Measurements from ENCODE around the gene MEX3B.

The MEX3B gene

DNA sequence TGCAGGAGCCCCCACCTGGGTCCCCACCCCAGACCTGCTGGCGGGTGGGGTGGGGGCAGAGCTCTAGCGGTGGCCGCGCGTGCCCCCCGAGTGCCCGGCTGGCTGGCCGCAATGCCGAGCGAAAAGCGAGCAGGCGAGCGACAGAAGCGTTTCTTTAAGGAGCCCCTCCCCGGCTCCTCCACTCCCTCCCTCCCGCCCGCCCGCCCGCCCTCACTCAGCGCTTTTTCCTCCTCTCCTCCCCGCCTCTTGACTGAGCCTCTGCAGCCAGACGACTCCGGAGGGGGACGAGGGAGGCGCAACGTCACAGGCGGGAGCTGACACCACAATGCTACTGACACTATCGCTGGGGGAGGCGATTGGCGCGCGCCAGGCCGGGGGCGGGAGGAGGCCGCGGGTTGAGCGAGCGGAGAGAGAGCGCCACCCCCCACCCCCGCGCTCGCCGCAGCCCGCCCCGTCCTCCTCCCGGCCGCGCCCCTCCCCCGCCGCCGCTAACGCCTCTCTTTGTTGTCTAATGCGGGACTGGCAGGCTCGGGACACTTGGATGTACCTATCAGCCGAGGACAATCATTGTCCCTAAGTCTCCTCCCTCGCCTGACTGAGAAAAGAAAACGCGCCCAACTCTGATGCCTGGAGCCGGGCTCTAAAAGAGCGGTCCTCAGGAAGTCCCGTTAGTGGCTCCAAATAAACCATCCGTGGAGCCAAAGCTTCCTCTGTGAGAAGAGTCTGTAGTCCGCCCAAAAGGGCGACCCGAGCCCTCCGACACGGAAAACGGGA, at the start of gene MEX3B:
Gene MEX3B (minus strand): TSS at position 127 of the 774 bp plus-strand sequence. CDS start 313 bp downstream, outside the sequence.
- in situ Hi-C loops (cut with MboI; ENCODE audit: low sequenced_read_pairs), result no loop called here

DNA sequence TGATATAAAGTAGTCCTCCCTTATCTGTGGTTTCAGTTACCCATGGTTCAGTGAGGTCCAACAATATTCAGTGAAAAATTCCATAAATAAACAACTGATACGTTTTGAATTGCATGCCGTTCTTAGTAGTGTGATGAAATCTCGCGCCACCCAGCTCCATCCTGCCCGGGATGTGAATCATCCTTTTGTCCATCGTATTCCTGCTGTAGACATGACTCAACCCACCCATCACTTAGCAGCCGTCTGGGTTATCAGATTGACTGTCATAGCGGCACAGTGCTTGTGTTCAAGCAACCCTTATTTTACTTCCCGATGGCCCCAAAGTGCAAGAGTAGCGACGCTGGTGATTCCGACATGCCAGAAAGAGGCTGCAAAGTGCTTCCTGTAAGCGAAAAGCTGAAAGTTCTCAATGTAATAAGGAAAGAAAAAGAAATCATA, 48.0 kb upstream of the MEX3B start:
- in situ Hi-C loops (cut with MboI; ENCODE audit: low sequenced_read_pairs), result no loop called here

DNA sequence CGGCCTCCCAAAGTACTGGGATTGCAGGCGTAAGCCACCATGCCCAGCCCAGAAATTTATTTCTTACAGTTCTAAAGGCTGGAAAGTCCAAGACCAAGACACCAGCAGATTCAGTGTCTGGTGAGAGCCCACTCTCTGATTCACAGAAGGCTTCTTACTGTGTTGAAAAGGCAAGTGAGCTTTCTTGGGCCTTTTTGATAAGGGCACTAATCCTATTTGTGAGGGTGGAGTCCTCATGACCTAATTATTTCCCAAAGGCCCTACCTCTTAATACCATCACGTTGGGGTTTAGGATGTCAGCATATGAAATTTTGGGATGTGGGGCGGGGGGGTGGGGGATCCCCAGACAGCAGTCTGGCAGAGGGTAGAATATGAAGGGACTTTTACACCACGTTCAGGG, 47.5 kb upstream of the MEX3B start:
- in situ Hi-C loops (cut with MboI; ENCODE audit: low sequenced_read_pairs), result no loop called here

DNA sequence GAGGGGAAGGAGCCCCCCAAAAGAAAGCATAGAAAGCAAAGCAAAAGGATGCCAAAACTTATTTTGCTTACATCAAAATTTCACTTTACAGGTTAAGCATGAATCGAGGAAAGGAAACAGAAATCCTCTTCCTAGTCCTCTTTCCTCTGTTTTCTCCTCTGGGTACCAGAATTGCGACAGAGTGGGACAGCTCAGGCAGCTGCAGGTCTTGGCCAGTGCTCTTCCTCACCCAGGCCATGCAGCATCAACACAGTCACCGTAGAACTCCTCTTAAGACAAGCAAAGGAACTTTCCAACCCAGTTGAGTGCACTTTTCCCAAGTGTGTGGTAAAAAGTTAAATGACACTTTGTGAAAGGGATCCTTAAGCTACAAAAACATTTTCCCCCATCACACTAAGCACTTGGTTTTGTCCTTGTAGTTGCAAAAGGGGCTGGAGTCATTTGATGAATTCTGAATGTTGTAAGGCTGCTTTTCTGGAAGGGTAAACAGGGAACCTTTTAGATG, 45.9 kb upstream of the MEX3B start:
- in situ Hi-C loops (cut with MboI; ENCODE audit: low sequenced_read_pairs), result no loop called here

DNA sequence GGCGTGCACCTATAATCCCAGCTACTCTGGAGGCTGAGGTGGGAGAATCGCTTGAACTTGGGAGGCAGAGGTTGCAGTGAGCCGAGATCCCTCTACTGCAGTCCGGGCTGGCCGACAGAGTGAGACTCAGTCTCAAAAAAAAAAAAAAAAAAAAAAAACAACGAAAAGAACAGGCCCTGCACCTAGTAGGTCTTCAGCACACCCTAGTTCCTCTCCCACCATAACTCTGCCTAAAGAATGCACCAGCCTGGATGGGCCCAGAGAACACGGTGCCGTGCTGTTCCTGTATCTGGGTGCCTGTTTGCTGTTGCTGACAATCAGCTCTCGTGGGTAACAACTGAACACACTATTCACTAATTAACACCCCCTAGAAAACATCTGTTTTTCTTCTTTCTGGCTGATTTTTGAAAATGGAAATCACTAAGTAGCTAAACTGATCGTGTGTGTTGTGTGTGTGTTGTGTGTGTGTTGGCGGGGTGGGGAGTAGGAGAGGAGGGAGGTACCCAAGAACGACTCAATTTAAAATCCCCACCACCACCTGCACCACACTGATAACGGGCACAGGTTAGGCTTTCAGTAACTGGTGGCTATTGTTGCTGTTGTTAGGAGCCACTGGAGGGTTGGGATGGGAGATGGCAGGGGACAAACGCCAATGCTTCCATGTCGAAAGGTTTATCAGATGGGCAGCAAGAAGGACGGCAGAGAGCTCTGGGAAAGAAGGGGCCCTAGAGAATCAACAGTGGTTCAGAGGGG, 40.6 kb upstream of the MEX3B start:
- in situ Hi-C loops (cut with MboI; ENCODE audit: low sequenced_read_pairs), result no loop called here

DNA sequence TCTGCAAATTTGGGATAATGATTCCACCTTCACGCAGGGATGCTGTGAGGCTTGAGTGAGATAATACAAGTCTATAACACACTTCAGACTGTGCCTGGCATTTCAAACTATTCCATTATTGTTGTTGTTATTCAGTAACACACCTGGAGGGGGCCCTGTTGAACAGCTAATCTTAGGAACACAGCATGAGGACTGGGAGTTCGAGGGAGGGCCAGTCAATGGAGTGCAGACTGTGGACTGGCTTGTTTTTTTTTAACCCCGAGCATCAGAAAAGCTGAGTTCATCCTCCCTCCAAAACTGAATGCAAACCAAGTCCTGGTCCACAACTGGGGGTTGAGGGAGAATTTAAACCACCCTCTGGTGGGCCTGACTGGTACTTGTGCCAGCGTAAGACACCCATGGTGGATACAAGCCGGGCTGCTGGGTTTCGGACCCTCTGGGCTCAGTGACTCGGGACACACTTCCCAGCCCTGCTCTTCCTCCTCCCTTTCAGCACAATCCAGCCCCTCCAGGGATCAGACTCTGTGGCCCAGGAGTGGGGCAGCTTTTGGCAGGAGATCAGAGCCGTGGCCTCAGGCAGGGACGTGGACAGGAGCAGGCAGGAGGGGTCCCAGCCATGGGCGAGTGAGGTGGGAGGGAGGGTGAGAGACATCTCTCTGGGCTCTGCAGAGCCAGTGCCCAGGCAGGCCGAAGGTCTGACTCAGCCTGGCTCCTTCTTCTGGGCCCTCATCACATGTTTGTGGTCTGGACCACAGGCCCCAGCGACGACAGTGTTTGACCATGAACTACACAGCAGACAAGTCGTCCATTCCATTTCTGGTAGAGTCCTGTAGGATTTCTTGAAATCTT, 36.3 kb upstream of the MEX3B start:
- in situ Hi-C loops (cut with MboI; ENCODE audit: low sequenced_read_pairs), result no loop called here

DNA sequence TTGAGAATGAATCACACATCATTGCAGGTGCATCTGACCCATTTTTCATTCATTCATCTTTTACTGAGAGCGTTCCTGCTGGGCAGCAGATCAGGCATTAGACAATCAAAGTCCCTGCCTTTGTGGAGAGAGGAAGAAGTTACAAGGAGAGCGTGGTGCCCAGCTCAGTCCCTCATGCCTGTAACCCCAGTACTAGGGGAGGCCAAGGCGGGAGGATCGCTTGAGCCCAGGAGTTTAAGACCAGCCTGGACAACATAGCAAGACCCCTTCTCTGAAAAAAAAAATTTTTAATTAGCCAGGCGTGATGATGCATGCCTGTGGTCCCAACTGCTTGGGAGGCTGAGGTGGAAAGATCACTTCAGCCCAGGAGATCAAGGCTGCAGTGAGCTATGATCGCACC, 35.0 kb upstream of the MEX3B start:
- in situ Hi-C loops (cut with MboI; ENCODE audit: low sequenced_read_pairs), result no loop called here

DNA sequence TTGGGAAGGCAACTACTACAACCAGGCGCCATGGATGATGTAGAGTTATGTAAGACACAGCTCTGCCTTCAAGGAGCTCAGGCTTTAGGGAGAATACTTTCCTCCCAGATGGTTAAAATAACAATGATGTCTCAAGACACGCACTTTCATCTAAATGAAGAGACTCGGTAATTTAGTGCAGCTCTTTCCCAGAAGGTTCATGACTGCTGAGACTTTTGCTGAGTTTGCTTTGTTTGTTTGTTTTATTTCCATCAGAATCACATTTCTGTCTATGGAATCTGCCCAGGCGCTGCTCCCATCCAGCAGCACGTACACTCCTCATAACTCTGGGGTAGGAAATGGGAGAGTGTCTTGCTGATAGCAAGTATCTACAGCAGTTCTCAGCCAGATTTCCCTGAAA, 33.9 kb upstream of the MEX3B start:
- in situ Hi-C loops (cut with MboI; ENCODE audit: low sequenced_read_pairs), result no loop called here

DNA sequence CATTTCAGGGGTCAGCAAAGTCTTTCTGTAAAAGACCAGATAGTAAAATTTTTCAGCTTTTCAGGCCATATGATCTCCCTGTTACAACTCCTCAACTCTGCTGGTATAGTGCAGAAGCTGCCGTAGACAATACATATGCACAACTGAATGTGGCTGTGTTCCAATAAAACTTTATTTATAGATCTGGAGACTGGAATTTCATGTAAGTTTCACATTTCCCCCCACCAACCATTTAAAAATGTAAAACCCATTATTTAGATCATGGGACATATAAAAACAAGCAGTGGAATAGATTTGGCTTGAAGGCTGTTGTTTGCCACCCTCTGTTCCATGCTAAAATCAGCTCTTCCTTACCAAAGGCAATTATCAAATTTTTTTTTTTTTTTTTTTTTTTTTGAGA, 28.8 kb upstream of the MEX3B start:
- in situ Hi-C loops (cut with MboI; ENCODE audit: low sequenced_read_pairs), result loop anchor here (25.0 kb wide), 1 partner anchor 587 kb away; no protein-coding TSS in a partner anchor

DNA sequence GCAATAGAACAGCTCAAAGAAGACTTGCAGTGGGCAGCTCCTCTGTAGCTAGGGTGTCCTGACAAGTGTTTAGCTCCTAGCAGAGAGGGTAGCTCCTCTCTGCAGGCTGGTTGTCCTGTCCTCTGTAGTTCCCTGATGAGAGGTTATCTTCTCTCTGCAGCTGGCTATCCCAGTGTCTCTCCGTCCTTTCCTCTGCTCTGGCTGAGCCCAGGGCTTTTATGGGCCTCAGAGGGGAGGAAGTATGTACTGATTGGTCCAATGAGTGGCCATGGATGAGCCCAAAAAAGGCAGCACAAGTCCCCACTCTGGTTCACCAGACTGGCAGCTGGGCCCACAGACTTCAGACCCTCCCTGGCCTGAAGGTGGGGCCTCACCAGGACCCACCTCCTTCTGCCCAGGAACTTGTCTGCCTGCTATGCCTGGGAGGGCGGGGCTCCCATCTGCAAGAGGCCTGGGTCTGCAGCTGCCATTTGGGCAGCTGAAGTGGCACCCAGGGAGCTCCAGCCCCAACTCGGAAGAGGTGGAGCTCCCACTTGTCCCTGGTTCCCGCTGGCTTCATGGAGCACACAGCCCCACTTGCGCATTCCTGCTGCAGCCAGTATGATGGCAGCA, 27.2 kb upstream of the MEX3B start:
- in situ Hi-C loops (cut with MboI; ENCODE audit: low sequenced_read_pairs), result loop anchor here (25.0 kb wide), 1 partner anchor 586 kb away; no protein-coding TSS in a partner anchor

DNA sequence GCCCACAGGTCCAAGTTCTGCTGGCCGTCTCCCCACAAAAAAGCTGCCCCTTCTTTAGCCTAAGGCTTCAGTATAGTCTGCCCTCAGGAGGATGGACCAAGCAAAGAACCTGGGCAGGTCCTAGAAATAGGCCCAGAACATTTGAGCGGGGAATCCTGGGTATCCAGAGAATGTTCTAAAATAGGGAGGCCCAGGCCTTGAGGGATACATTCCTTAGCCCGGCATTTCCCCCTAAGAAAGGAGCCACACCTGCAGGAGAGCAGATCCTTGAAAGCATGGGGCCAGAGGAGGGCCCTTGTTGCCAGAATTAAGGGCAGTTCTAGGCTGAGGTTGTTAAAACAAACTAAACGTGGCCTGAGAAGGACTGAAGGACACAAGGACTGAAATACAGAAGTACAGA, 20.6 kb upstream of the MEX3B start:
- in situ Hi-C loops (cut with MboI; ENCODE audit: low sequenced_read_pairs), result loop anchor here (25.0 kb wide), 1 partner anchor 579 kb away; no protein-coding TSS in a partner anchor

DNA sequence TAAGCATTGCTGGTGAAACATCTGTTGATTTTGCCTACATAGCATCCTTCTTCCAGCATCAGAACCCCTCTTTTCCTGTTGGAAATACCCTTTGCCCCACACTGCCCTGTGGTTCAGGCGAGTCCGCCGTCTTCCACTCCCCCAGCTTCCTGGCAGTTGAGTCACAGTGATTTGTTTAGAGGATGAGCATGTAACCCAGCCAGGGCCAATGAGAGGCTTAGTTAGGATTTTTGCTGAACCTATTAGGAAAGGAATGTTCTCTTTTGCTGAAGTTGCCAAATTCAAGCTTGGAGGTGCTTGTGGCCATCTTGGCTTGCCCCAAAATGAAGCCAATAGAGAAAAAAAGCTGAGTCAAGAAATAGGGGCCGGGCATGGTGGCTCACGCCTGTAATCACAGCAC, 19.0 kb upstream of the MEX3B start:
- in situ Hi-C loops (cut with MboI; ENCODE audit: low sequenced_read_pairs), result loop anchor here (25.0 kb wide), 1 partner anchor 578 kb away; no protein-coding TSS in a partner anchor

DNA sequence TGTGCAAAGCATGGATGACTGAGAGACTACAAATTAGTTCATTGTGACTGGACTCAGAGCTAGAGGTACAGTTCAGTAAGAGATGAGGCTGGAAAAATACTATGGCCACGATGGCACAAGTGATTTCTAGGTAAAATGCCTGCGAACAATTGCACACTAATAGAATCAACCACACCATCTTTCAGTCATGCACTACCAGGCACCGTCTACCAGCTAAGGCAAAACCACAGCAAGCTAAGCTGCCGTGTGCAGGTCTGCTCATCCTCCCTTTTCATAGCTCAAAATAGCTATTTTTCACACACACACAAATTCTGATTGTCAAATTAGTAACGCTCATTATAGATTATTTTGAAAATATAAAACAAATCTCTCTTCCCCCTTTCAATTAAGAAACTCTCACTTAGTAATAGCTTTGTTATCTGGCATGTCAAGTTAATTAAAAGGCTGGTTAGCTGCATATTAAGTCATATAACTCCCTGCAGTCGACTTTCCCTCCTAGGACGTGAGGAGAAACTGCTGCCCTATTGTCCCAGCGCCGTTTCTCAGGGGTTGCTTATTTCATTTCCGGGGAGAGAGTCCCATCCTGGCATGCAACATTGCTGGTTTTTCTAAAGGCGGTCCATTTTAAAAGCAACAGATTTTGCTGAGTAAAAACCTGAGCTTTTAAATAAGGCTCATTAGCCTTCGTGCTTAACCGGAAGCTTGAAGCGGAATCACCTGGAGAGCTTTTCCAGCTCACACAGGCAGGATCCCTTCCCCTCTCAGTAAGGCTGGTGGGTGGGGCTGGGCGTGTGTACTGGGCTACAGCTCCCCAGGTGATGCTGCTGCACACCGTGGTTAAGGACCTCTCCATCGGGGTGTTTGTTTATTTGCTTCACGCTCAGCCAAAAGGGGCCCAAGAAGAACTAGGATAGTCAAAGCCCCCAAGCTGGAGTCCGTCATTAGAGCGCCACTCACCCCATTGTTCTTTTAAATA, 16.9 kb upstream of the MEX3B start:
- in situ Hi-C loops (cut with MboI; ENCODE audit: low sequenced_read_pairs), result loop anchor here (25.0 kb wide), 1 partner anchor 575 kb away; no protein-coding TSS in a partner anchor

DNA sequence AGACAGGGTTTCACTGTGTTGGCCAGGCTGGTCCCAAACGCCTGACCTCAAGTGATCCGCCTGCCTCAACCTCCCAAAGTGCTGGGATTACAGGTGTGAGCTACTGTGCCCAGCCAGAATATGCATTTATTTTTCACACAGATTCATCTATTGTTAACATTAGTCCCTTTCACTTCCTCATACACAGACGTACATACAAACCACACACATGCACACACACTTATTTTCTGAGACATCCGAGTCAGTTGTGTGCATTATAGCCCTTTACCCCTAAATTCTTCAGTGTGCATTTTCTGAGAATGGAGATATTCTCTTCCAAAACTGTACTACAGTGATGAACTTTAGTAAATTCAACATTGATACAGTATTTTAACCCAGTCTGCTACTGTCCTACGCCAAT, 15.0 kb upstream of the MEX3B start:
- in situ Hi-C loops (cut with MboI; ENCODE audit: low sequenced_read_pairs), result loop anchor here (25.0 kb wide), 1 partner anchor 574 kb away; no protein-coding TSS in a partner anchor

DNA sequence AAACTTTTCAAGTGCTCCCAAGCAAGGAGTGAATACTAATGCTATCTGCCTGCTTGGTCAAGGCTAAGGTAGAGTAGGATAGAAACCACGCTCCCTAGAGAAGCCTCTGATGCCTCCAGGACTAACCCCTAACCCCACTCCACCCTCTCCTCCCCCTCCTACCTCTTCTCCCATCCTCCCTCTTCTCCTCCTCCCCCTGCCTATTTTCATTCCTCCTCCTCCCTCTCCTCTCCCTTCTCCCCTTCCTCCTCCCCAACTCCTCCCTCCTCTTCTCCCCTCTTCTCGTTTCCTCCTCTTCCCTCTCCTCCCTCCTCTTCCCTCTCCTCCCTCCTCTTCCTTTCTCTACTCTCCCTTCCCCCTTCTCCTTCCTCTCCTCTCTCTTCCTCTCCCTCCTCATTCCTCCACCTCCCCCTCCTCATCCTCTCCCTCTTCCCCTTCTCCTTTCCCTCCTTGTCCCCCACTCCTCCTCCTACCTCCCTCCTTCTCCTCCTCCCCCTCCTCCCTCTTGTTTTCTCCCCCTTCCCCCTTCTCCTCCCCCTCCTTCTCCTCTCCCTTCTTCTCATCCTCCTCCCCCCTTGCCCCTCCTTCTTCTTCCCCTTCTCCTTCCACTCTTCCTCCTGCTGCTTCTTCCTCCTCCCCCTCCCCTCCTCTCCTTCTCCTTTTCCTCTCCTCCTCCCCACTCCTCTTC, 12.8 kb upstream of the MEX3B start:
- in situ Hi-C loops (cut with MboI; ENCODE audit: low sequenced_read_pairs), result loop anchor here (25.0 kb wide), 1 partner anchor 571 kb away; no protein-coding TSS in a partner anchor

DNA sequence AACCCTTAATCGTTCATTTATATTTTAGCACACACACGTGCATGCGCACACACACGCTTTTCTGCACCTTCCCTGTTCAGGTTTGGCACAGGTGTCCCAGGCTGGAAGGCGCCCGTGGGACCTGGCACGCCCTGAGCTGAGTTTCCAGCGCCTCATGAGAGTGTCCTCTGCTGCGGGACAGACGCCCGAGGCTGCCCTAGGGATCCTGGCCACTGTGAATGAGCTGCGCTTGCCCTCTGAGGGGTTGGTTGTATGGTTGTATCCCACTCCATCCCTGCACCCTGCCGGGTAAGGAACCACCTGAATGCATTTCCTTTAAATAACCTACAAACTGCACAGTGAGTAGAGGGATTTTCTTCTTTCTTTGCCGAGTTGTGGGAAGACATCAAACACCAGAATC, 12.2 kb upstream of the MEX3B start:
- in situ Hi-C loops (cut with MboI; ENCODE audit: low sequenced_read_pairs), result loop anchor here (25.0 kb wide), 1 partner anchor 571 kb away; no protein-coding TSS in a partner anchor

DNA sequence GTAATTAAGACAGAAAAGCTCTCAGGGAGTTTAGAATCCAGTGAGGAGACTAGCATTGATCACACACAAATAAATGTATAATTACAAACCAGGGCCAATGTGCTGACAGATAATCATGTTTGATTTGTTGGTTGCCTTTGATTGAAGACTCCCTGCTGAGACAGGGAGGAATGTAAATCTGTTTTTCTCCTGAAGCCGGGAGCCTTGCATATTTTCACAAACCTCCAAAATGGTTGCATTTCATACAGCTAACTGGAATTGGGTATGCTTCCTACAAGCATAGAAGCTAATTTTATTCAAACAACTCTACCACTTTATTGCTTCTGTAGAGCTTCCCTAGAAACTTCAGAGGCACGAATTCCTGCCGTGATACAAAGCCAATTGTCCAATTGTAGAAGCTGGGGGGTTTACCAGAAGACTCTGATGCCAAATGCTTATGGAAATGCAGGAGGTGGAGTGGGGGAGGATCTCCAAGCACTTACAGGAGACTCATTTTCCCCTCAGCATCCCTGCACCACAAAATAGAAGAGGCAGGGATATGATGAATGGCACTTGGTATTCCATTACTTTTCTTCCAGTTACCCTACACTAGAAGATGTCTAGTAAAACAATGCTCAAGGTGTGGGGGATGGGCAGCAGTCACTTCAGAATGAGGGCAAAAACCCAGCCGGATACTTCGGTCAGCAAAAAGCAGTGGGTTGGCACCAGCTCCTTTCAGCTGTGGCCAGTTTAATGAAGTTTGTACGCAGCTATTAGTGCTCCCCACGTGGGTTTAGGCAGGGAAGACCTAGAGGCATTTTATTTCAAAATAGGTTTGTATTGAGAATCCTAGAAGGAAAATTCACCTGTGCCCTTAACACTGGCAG, 11.4 kb upstream of the MEX3B start:
- in situ Hi-C loops (cut with MboI; ENCODE audit: low sequenced_read_pairs), result loop anchor here (25.0 kb wide), 1 partner anchor 570 kb away; no protein-coding TSS in a partner anchor
